Bronchial epithelial cell (primary cell): Measurements from ENCODE around the gene HAPLN3. TPM values are rescaled to one million over a fixed set of nuclear protein-coding genes. Genes with fewer than 3 reads are reported as not detected.

Experiments used
- DNase-seq: peaks from one replicate; pipeline ENCODE4 v3.0.0-alpha.2; 2010; ENCODE audit warnings: low read depth
- FAIRE-seq: peaks from 2 replicates; lab custom pipeline; 2011; peaks lifted over from hg19 to GRCh38; lab: Jason Lieb, UNC
- H3K27me3 ChIP-seq: 2 replicates; pipeline ENCODE4 v1.5.1; 2011; ENCODE audit warnings: low read length; ENCODE audit not compliant: control insufficient read depth, insufficient read depth
- H3K36me3 ChIP-seq: 2 replicates; pipeline ENCODE4 v1.5.1; 2011; ENCODE audit warnings: low read length; ENCODE audit not compliant: control insufficient read depth, insufficient read depth
- H3K4me3 ChIP-seq: 2 replicates; pipeline ENCODE4 v1.5.1; 2011; ENCODE audit warnings: mild to moderate bottlenecking, low read depth, low read length, control low read depth
- CTCF ChIP-seq: IDR thresholded peaks from 2 replicates; pipeline ENCODE4 v1.5.1; 2011; ENCODE audit warnings: mild to moderate bottlenecking, moderate library complexity, low read length, control low read depth, inconsistent platforms; ENCODE audit not compliant: insufficient read depth, severe bottlenecking
- total RNA-seq: library from RNA; depleted of rRNA; stranded (reverse); fragments of >200 nt; gene quantifications from 2 replicates; pipeline ENCODE4 v1.2.1, GENCODE V29; 2014

The HAPLN3 gene
- total RNA-seq, 1 donor from 2014 or later: 1.1 TPM

GRCh38 chr15:88902846-88903245 is 7.5 kb upstream of the HAPLN3 start:
- no peak for FAIRE-seq

GRCh38 chr15:88902221-88902835 is 7.0 kb upstream of the HAPLN3 start:
- no peak for DNase-seq
- TF ChIP-seq CTCF: no peak
- no peaks in the 10 kb centered on the region for H3K36me3 ChIP-seq

More at GRCh38 chr15:88902846-88903245, 7.5 kb upstream of the HAPLN3 start:
- DNase-seq: no peak
- Histone ChIP-seq H3K4me3 (no peak overlapping the region), H3K36me3 (no peaks in the 10 kb centered on the region), H3K27me3 (no peaks in the 10 kb centered on the region)
- no peak for TF ChIP-seq CTCF

GRCh38 chr15:88901508-88902220 is 6.3 kb upstream of the HAPLN3 start:
- no peaks in the 10 kb centered on the region for H3K27me3 ChIP-seq
- H3K36me3 ChIP-seq: no peaks in the 10 kb centered on the region
- FAIRE-seq (no peak), DNase-seq (no peak)
- H3K4me3 ChIP-seq: no peak overlapping the region
- TF ChIP-seq CTCF: no peak

More at GRCh38 chr15:88902221-88902835, 7.0 kb upstream of the HAPLN3 start:
- Histone ChIP-seq H3K4me3 (no peak overlapping the region), H3K27me3 (no peaks in the 10 kb centered on the region)
- FAIRE-seq: no peak

GRCh38 chr15:88900982-88901418 is 5.7 kb upstream of the HAPLN3 start:
- Histone ChIP-seq H3K27me3 (no peaks in the 10 kb centered on the region), H3K4me3 (no peak overlapping the region), H3K36me3 (no peaks in the 10 kb centered on the region)
- FAIRE-seq (peak; percentile 80), DNase-seq (no peak)
- no peak for TF ChIP-seq CTCF

- Histone ChIP-seq H3K36me3 (no peaks in the 10 kb centered on the region), H3K4me3 (no peak overlapping the region), H3K27me3 (no peaks in the 10 kb centered on the region)
- no peak for TF ChIP-seq CTCF
- DNase-seq (peak; percentile 59), FAIRE-seq (peak; percentile 64)
These were observed 5.1 kb upstream of the HAPLN3 start for GRCh38 chr15:88900309-88900981.
